GM21528 (cell line): ENCODE measurements around the gene SLC25A53.

Source experiments
- ATAC-seq: cut with Tn5 transposase; IDR thresholded peaks from one replicate; pipeline ENCODE4 v1.9.1; 2021; ENCODE audit warnings: mild to moderate bottlenecking, moderate library complexity; ENCODE audit not compliant: unreplicated experiment, low FRiP score

SLC25A53 gene, protein sequence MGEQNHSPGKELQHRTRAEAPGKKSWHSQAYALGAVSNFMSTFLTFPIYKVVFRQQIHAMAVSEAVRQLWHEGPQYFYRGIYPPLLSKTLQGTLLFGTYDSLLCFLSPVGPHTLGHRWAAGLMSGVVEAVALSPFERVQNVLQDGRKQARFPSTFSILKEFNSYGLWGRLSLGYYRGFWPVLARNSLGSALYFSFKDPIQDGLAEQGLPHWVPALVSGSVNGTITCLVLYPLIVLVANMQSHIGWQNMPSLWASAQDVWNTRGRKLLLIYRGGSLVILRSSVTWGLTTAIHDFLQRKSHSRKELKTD

DNA sequence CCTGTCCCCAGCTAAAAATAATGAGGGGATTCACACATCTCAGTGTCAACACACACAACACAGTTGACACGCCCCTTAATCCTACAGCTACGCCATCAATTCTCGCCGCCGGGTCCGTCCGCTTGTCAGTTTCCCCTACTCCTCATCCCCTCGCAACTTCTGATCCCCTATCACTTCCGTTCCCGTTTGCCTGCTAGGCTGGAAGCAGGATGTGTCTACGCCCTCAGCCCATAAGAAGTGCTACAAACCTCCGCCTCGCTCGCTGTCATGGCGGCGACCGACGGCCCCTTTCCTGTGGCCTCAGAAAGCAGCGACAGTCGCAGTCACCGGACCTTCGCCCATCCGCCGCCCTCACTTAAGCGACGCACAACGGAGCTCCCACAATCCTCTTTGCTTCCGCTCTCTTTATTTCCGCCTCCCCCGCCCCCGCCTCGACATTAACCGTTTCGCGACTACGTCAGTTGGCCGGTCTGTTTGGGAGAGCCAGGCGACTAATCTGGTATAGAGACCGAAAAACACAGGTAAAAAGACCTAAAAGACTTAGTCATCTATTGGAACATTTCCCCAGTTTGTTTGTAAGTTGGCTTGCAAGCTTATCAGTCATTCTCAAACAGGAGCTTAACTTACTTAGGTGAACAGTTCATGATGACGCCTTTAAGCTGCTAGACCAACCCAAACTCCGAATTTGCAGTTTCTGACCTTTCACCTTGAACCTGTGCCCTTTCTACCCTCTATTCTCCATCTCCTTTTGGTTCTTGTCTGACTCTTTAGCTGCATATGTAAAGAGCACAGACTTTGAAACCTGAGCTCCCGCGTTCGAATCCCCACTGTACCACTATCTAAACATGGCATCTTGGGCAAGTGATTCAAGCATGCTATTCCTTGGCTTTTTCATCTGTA is at the start of gene SLC25A53:
Gene SLC25A53, minus strand, starts transcription at position 380 of the 900 bp plus-strand sequence. CDS start 51,752 bp downstream, outside the sequence.
- ATAC-seq = peak; percentile 96

DNA sequence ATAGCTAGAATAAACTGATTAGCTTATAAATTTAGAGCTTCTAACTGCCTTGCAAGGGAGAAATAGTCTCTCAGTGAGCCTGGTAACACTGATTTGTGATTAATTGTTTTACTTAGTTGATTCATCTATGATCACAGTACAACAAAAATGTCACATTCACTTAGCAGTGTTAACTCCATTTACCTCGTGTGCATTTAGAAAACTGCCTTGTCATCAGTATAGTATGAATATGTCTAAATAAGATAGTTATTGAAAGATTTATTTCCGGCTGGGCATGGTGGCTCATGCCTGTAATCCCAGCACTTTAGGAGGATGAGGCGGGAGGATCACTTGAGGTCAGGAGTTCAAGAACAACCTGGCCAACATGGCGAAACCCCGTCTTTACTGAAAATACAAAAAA is 48.7 kb upstream of the SLC25A53 start:
- ATAC-seq = no peak

GRCh38 chrX:104195489-104196084 is 38.8 kb upstream of the SLC25A53 start:
- no peak for ATAC-seq

DNA sequence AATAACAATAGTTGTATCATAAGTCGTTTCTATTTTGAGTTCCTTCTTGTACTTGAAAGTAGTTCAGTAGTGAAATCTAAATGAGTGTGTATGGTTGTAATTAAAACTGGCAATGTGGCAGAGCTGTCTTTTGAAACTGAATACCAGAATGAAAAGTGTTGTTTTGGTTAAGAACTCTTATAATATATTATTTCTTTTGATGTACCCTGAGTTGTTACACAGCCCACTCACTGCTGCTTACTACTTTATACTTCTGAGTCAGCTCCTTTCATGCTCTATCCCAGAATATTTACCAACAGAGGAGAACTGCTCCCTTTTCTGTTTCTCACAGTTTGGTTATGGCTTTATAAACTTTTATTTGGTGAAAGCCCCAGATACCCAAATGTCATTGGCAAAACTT is 38.2 kb upstream of the SLC25A53 start:
- ATAC-seq = no peak

DNA sequence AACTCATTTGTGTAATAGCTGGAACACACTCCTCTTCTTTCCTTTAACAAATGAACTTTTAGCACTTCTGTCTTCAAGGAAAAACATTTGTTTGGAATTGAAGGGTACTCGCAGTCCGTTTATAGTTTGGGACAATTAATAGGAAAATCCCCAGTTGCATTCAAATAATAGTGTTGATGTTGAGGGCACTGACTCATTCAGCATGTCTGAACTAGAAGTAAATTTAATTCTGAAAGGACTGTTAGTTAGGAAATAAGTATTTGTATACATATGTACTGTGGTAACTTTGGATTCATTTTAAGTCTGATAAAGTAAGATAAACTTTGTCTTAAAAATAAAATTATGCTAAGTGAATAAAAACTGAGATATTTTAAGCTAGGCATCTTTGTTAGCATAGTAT is 36.7 kb upstream of the SLC25A53 start:
- ATAC-seq = no peak

DNA sequence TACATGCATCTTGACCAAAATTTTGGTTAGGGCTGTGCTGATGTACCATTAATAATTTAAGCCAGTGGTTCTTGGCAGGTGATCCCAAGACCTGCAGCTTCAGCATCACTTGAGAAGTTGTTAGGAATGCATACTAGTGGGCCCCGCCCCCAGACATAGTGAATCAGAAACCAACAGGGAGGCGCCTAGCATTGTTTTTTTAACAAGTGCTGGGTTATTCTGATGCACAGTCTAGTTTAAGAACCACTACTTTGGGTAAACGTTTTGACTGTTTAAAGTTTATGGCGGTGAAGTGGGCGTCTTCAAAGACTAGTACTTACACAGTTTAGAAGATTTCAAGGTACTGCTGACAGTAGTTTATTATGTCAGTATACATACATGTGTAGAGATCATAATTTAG is 33.0 kb upstream of the SLC25A53 start:
- no peak for ATAC-seq

GRCh38 chrX:104187931-104188330 is 31.1 kb upstream of the SLC25A53 start:
- no peak for ATAC-seq

- ATAC-seq = no peak
These were observed 26.9 kb upstream of the SLC25A53 start for GRCh38 chrX:104183685-104184084.

- ATAC-seq = no peak
These were observed 17.0 kb upstream of the SLC25A53 start for GRCh38 chrX:104173841-104174240.

GRCh38 chrX:104172788-104173187 is 16.0 kb upstream of the SLC25A53 start:
- ATAC-seq = no peak

- no peak for ATAC-seq
These were observed 15.3 kb upstream of the SLC25A53 start for GRCh38 chrX:104172121-104172520.

GRCh38 chrX:104168127-104168526 is 11.3 kb upstream of the SLC25A53 start:
- no peak for ATAC-seq

GRCh38 chrX:104166735-104167436 is 10.1 kb upstream of the SLC25A53 start:
- ATAC-seq = no peak

GRCh38 chrX:104165894-104166734 is 9.3 kb upstream of the SLC25A53 start, which contains the start of gene FAM199X:
Gene FAM199X, plus strand, starts transcription at chrX:104166453. Its CDS starts 333 bp downstream, at chrX:104166786.
- ATAC-seq = peak; percentile 98

GRCh38 chrX:104151037-104151436 is 5.8 kb downstream of the SLC25A53 start:
- no peak for ATAC-seq

DNA sequence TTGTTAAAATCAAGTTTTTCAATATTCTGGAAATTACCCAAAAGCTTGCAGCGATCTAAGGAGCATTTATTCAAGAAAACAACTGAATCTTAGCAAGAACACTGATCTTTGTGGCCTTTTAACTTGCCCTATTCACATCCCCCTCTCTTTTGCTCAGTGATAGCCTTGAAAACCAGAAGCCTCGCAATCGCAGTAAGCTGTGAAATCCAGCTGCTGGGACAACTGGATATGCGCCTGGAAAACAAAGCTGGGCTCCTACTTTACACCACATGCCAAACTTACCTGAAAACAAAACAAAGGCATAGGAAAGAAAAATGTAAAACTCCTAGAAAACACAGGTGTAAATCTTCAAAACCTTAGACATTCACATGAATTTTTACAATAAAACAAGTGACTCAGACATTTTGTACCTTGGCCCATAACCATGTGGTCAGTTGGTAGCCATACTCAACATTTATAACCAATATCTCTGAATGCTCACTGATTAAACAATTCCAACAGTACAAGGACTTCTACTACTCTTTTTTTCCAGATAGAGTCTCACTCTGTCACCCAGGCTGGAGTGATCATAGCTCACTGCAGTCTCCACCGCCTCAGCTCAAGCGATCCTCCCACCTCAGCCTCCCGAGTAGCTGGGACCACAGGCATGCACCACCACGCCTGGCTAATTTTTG is 15.6 kb downstream of the SLC25A53 start:
- no peak for ATAC-seq

DNA sequence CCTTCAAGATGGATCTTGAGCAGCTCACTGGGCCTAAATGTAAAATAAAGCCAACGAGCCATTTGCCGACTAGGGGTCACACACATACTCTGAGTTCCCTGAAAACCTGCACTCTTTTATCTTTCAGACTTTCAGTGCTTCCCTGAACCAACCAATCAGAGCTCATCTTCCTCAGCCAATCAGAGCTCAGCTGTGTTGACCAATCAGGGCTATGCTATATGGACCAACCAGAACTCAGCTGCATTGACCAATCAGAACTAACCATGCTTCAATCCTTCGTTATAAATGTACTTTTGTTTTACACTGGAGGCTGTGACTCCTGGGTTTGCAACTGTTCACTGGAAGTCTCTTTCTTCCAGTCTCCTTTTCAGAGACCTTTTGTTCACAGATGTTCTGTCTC is 19.3 kb downstream of the SLC25A53 start:
- ATAC-seq = no peak

- no peak for ATAC-seq
These were observed 20.4 kb downstream of the SLC25A53 start for GRCh38 chrX:104136241-104137019.
